ENCODE measurements around the gene LMTK2. TPM values are rescaled to one million over a fixed set of nuclear protein-coding genes. Genes with fewer than 3 reads are reported as not detected.

Gene LMTK2
- total RNA-seq, 1 experiment from 2014 or later: 17.8 TPM

DNA sequence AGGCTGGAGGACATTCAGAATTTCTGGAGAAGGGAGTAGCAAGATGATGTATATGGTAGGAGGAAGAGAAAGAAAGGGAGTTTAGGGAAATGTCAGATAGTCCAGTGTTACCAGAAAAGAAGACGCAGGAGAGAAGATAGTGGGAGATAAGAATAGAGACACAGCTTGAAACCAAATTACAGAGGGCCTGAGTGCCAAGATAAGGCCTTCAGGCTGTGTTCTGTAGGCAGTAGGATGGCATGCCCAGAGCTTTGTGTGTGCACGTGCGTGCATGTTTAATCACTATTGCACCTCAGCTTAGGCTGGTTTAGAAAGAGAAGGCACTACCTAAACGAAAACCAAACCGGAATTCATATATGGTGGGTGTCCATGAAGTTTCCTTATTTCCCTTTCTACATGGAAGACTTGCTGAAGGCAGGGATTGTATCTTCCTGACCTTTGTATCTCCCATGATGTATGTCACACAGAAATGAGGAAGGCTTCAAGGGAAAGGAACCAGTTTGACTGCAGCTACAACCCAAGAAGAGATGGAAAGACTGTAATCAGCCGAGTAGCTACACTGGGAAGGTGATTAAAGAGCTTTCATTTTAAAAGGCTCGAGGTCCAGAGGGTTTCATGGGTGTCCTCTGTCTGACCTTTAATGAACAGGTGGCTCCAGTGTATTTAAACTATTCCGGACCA is 68.7 kb downstream of the LMTK2 start:
- Histone ChIP-seq H3K79me2 (ENCODE audit: insufficient read depth, low read length) (no peaks in the 10 kb centered on the region), H3K9me2 (ENCODE audit: insufficient read depth) (no peaks in the 10 kb centered on the region), H4K20me1 (ENCODE audit: insufficient read depth) (no peaks in the 10 kb centered on the region), H3K4me2 (ENCODE audit: low read length) (no peak overlapping the region), H3K9me3 (ENCODE audit: control insufficient read depth in 1 of 2, insufficient read depth in 1 of 2, low read depth in 1 of 2, low read length in 2 of 2) (no peaks in the 10 kb centered on the region), H3K4me1 (ENCODE audit: control insufficient read depth in 1 of 2, insufficient read depth in 2 of 2, low read length in 2 of 2) (no peaks in the 10 kb centered on the region), H3K9ac (ENCODE audit: low read length) (no peak overlapping the region), H3K36me3 (ENCODE audit: control insufficient read depth in 1 of 2, insufficient read depth in 2 of 2, low read length in 2 of 2) (0 out of 4 replicates have a peak, but pooled peaks cover 3 to 5% of the 10 kb centered on the region in 2 experiments), H2AFZ (ENCODE audit: low read depth, low read length, poor library complexity, severe bottlenecking) (no peak overlapping the region), H3K4me3 (replicated peaks in 1 of 2; ENCODE audit: low read depth in 1 of 2, low read length in 2 of 2) (no peak overlapping the region), H3K27ac (ENCODE audit: low read depth, low read length) (no peak overlapping the region), H3K27me3 (ENCODE audit: insufficient read depth, low read length) (no peaks in the 10 kb centered on the region)
- TF ChIP-seq, protein P1, sequence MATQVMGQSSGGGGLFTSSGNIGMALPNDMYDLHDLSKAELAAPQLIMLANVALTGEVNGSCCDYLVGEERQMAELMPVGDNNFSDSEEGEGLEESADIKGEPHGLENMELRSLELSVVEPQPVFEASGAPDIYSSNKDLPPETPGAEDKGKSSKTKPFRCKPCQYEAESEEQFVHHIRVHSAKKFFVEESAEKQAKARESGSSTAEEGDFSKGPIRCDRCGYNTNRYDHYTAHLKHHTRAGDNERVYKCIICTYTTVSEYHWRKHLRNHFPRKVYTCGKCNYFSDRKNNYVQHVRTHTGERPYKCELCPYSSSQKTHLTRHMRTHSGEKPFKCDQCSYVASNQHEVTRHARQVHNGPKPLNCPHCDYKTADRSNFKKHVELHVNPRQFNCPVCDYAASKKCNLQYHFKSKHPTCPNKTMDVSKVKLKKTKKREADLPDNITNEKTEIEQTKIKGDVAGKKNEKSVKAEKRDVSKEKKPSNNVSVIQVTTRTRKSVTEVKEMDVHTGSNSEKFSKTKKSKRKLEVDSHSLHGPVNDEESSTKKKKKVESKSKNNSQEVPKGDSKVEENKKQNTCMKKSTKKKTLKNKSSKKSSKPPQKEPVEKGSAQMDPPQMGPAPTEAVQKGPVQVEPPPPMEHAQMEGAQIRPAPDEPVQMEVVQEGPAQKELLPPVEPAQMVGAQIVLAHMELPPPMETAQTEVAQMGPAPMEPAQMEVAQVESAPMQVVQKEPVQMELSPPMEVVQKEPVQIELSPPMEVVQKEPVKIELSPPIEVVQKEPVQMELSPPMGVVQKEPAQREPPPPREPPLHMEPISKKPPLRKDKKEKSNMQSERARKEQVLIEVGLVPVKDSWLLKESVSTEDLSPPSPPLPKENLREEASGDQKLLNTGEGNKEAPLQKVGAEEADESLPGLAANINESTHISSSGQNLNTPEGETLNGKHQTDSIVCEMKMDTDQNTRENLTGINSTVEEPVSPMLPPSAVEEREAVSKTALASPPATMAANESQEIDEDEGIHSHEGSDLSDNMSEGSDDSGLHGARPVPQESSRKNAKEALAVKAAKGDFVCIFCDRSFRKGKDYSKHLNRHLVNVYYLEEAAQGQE (IDR thresholded peaks at IDR 0.05; ENCODE audit: low read depth): no peak
- no peak for TF ChIP-seq SIN3A (IDR thresholded peaks at IDR 0.05; ENCODE audit: low read depth)
- no peak for TF ChIP-seq RAD21 (IDR thresholded peaks at IDR 0.05; ENCODE audit: low read depth)
- TF ChIP-seq JUND (IDR thresholded peaks at IDR 0.05): no peak
- no peak for TF ChIP-seq SP1 (IDR thresholded peaks at IDR 0.05; ENCODE audit: low read depth)
- no peak for TF ChIP-seq TCF7L2 (IDR thresholded peaks at IDR 0.05; ENCODE audit: borderline replicate concordance, extremely low read depth, insufficient read depth, insufficient read length)
- no peak for TF ChIP-seq EGR1 (IDR thresholded peaks at IDR 0.05; ENCODE audit: low read depth)
- TF ChIP-seq EZH2 (IDR thresholded peaks at IDR 0.05): no peak
- TF ChIP-seq ELF1 (IDR thresholded peaks at IDR 0.05; ENCODE audit: borderline replicate concordance, low read depth): no peak
- no peak for TF ChIP-seq SRF (IDR thresholded peaks at IDR 0.05; ENCODE audit: low read depth)
- no peak for TF ChIP-seq CBX3 (IDR thresholded peaks at IDR 0.05; ENCODE audit: low read depth)
- TF ChIP-seq, protein P2, sequence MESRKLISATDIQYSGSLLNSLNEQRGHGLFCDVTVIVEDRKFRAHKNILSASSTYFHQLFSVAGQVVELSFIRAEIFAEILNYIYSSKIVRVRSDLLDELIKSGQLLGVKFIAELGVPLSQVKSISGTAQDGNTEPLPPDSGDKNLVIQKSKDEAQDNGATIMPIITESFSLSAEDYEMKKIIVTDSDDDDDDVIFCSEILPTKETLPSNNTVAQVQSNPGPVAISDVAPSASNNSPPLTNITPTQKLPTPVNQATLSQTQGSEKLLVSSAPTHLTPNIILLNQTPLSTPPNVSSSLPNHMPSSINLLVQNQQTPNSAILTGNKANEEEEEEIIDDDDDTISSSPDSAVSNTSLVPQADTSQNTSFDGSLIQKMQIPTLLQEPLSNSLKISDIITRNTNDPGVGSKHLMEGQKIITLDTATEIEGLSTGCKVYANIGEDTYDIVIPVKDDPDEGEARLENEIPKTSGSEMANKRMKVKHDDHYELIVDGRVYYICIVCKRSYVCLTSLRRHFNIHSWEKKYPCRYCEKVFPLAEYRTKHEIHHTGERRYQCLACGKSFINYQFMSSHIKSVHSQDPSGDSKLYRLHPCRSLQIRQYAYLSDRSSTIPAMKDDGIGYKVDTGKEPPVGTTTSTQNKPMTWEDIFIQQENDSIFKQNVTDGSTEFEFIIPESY (IDR thresholded peaks at IDR 0.05; ENCODE audit: extremely low read depth, insufficient replicate concordance, low read length): no peak
- TF ChIP-seq, protein P3, sequence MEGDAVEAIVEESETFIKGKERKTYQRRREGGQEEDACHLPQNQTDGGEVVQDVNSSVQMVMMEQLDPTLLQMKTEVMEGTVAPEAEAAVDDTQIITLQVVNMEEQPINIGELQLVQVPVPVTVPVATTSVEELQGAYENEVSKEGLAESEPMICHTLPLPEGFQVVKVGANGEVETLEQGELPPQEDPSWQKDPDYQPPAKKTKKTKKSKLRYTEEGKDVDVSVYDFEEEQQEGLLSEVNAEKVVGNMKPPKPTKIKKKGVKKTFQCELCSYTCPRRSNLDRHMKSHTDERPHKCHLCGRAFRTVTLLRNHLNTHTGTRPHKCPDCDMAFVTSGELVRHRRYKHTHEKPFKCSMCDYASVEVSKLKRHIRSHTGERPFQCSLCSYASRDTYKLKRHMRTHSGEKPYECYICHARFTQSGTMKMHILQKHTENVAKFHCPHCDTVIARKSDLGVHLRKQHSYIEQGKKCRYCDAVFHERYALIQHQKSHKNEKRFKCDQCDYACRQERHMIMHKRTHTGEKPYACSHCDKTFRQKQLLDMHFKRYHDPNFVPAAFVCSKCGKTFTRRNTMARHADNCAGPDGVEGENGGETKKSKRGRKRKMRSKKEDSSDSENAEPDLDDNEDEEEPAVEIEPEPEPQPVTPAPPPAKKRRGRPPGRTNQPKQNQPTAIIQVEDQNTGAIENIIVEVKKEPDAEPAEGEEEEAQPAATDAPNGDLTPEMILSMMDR (IDR thresholded peaks at IDR 0.05 in 2 of 3, conservative IDR thresholded peaks at IDR 0.05 in 1 of 3; ENCODE audit: borderline replicate concordance in 1 of 3, insufficient read depth in 1 of 3, low read depth in 2 of 3, low read length in 2 of 3): no peak
- TF ChIP-seq EZH2phosphoT487 (IDR thresholded peaks at IDR 0.05; ENCODE audit: borderline replicate concordance): no peak
- TF ChIP-seq, protein P4, sequence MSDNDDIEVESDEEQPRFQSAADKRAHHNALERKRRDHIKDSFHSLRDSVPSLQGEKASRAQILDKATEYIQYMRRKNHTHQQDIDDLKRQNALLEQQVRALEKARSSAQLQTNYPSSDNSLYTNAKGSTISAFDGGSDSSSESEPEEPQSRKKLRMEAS (IDR thresholded peaks at IDR 0.05): no peak
- POLR2A ChIA-PET: no interaction called here
- ATAC-seq (no peak), DNase-seq (ENCODE audit: low read depth, low spot score) (no peak)
- CTCF ChIA-PET: interaction anchor here (0.6 kb wide), 1 partner anchor 154 kb away, joined by 3 read pairs; no protein-coding TSS in a partner anchor
- RAD21 ChIA-PET (ENCODE audit: low non-redundant PET in 1 of 2, low total read pairs in 2 of 2, uncharacterized antibody in 2 of 2, unreplicated experiment in 2 of 2): interaction anchor here in 1 of 2 experiments (0.6 kb wide), 1 partner anchor 75 kb away, joined by 3 read pairs; no protein-coding TSS in a partner anchor
- TSS peak; percentile 8 for BruUV-seq (replicated peaks)
- intact Hi-C loops (cut with micrococcal nuclease): no loop called here

Measured in HCT116 (cell line).